Cardiac muscle cell (in vitro differentiated cells and primary cell): ENCODE measurements around the gene CLEC2B. TPM values are rescaled to one million over a fixed set of nuclear protein-coding genes. Genes with fewer than 3 reads are reported as not detected.

ENCODE experiments used
- DNase-seq, 2 donors: peaks; one replicate each; pipeline versions ENCODE4 v3.0.0 to v3.0.0-alpha.2; 2010 to 2017; ENCODE audit warnings: low read depth in 1 of 2, low spot score in 1 of 2
- H3K27ac ChIP-seq: fragments of 200-600 bp; sonication (generic); 2 replicates; pipeline ENCODE4 v1.5.1; 2016
- H3K27me3 ChIP-seq: fragments of 200-600 bp; sonication (generic); 2 replicates; pipeline ENCODE4 v1.6.0; 2016; ENCODE audit warnings: control low read depth
- H3K36me3 ChIP-seq: fragments of 200-600 bp; sonication (generic); 2 replicates; pipeline ENCODE4 v1.5.1; 2016; ENCODE audit warnings: control low read depth
- H3K4me1 ChIP-seq: fragments of 200-600 bp; sonication (generic); 2 replicates; pipeline ENCODE4 v1.8.1; 2017; ENCODE audit warnings: low read depth, mild to moderate bottlenecking, mixed run types
- H3K4me3 ChIP-seq: fragments of 200-600 bp; sonication (generic); 2 replicates; pipeline ENCODE4 v1.5.1; 2016; ENCODE audit warnings: mild to moderate bottlenecking
- H3K9me3 ChIP-seq: fragments of 200-600 bp; sonication (generic); 2 replicates; pipeline ENCODE4 v1.5.1; 2017; ENCODE audit warnings: low read depth, mild to moderate bottlenecking, control low read depth
- polyA plus RNA-seq: library from polyadenylated mRNA; unstranded; fragments of >200 nt; fragmentation: Nextera tagmentation; extraction: Ambion mirVana; gene quantifications from 2 replicates; pipeline ENCODE4 v1.2.1, GENCODE V29; 2016
- total RNA-seq: library from RNA; depleted of rRNA; stranded (reverse); fragments of >200 nt; gene quantifications from 2 replicates; pipeline ENCODE4 v1.2.3, GENCODE V29; 2016
- TF ChIP-seq, protein P1 (sequence below): IDR thresholded peaks from 2 replicates; pipeline ENCODE4 v1.5.1; 2012; ENCODE audit warnings: low read depth, mild to moderate bottlenecking, low read length

CLEC2B gene
- total and polyA plus RNA-seq, 2 experiments from 2014 or later = 0.31 TPM; not detected in 1

DNA sequence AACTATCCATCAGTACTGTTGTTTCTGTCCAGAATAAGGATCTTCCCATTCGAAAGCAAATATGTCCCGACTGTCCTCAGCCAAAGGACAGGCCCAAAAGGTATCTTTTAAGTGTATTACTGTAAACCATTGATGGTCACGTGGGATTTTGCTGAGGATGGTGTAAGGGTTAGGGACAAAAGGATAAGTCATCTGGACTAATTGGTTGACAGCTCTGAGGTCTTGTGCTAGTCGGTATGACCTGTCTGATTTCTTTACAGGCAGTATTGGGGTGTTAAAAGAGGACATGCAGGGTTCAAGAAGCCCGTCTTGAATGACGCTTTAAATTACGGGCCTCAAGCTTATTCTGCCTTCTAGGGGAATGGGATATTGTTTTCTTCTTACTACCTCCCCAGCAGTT is 38.6 kb upstream of the CLEC2B start:
- H3K4me3 ChIP-seq = no peak overlapping the region
- TF ChIP-seq, protein P1, sequence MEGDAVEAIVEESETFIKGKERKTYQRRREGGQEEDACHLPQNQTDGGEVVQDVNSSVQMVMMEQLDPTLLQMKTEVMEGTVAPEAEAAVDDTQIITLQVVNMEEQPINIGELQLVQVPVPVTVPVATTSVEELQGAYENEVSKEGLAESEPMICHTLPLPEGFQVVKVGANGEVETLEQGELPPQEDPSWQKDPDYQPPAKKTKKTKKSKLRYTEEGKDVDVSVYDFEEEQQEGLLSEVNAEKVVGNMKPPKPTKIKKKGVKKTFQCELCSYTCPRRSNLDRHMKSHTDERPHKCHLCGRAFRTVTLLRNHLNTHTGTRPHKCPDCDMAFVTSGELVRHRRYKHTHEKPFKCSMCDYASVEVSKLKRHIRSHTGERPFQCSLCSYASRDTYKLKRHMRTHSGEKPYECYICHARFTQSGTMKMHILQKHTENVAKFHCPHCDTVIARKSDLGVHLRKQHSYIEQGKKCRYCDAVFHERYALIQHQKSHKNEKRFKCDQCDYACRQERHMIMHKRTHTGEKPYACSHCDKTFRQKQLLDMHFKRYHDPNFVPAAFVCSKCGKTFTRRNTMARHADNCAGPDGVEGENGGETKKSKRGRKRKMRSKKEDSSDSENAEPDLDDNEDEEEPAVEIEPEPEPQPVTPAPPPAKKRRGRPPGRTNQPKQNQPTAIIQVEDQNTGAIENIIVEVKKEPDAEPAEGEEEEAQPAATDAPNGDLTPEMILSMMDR = no peak
- no peak for DNase-seq
- H3K36me3 ChIP-seq = no peaks in the 10 kb centered on the region
- H3K27me3 ChIP-seq = no peaks in the 10 kb centered on the region
- no peak overlapping the region for H3K27ac ChIP-seq
- H3K4me1 ChIP-seq = no peaks in the 10 kb centered on the region
- H3K9me3 ChIP-seq = no peaks in the 10 kb centered on the region

DNA sequence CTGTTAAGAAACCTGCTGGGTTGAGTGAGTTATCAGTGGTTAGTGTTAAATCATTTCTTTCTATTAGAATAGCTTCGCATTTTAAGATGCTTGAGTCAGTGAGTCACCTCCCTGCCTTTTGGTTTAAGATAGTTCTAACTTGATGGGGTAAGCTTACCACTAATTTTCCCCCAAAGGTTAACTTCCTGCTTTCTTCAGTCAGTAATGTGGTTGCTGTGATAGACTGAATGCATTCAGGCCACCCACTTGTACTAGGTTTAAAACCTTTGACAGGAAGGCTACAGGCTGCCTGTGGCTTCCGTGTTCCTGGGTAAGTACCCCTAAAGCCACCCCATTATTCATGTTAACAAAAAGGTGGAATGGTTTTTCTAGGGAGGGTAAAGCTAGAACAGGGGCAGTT is 37.7 kb upstream of the CLEC2B start:
- Histone ChIP-seq H3K4me3 (no peak overlapping the region), H3K27me3 (no peaks in the 10 kb centered on the region), H3K4me1 (no peaks in the 10 kb centered on the region), H3K36me3 (no peaks in the 10 kb centered on the region), H3K27ac (no peak overlapping the region), H3K9me3 (no peaks in the 10 kb centered on the region)
- no peak for DNase-seq
- TF ChIP-seq, protein P1 = no peak

DNA sequence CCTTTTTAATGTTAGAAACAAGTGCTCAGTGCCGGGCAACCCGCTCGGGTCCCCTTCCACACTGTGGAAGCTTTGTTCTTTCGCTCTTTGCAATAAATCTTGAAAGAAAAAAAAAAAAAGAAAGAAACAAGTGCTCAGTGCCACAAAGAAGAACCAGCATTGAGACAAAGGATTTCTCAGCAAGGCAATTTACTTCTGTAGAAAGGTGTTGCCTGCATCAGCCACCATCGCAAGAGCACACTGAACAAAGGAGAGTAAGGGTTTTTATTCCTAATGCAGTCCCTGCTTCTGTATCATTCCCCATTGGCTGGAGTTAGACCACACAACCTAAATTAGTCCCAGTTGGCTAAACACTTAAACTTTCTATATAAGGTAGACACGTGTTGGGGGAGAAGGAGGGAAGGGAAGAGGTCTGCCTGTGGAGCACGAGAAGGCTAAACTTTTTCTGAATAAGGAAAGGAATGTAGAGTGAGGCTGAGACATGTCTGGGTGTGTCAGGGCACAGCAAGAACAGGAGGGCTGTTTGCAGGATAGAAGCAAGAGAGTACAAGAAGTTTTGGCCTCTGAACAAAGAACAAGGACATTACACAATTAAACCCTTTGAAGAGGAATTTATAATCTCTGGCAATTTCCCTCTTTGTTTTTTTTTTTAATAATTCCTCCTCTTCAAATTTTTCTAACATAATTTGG is 33.5 kb upstream of the CLEC2B start:
- no peaks in the 10 kb centered on the region for H3K36me3 ChIP-seq
- no peak for DNase-seq
- H3K4me3 ChIP-seq = no peak overlapping the region
- no peak overlapping the region for H3K27ac ChIP-seq
- TF ChIP-seq, protein P1 = no peak
- H3K9me3 ChIP-seq = no peaks in the 10 kb centered on the region
- H3K27me3 ChIP-seq = no peaks in the 10 kb centered on the region
- no peaks in the 10 kb centered on the region for H3K4me1 ChIP-seq

DNA sequence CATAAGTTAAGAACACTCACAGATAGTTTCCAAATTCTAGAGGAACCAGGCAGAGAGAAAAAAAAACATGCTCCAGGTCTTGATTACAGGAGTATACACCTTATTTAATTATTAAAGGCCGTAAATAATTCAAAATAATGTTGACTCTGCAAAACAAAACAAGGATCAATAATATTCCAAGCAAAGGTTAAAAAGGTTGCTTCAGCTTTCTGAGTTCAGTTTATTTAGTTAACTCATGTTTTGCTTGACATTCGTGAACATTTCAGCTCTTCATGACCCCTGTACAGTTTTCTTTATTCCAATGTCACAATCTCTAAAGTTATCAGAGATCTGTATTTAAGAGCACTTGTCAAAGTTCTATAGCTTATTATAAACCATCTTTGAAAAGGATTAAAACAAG is 31.8 kb upstream of the CLEC2B start:
- Histone ChIP-seq H3K9me3 (no peaks in the 10 kb centered on the region), H3K27me3 (no peaks in the 10 kb centered on the region), H3K27ac (no peak overlapping the region), H3K36me3 (no peaks in the 10 kb centered on the region), H3K4me1 (no peaks in the 10 kb centered on the region), H3K4me3 (no peak overlapping the region)
- DNase-seq = no peak
- TF ChIP-seq, protein P1 = no peak

DNA sequence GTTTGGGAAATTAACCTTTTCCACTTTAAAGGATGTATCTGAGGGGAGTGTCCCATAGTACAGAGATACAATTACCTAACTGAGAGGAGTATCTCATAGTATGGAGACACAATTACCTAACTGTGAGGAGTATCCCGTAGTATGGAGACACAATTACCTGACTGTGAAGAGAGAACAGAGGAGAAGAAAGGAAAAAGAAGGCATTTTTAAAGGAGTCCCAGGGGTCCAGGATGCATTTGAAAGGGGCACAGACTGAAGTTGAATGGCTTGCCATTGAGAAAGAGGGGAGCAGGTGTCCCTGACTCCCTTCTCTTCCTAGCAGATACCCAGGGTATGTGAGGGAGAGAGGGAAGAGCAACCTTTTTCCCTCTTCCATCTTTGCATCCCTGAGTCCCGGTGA is 30.1 kb upstream of the CLEC2B start:
- no peak for DNase-seq
- TF ChIP-seq, protein P1 = no peak
- Histone ChIP-seq H3K36me3 (no peaks in the 10 kb centered on the region), H3K27ac (no peak overlapping the region), H3K4me1 (peaks cover 9% of the 10 kb centered on the region), H3K27me3 (no peaks in the 10 kb centered on the region), H3K9me3 (no peaks in the 10 kb centered on the region), H3K4me3 (no peak overlapping the region)

DNA sequence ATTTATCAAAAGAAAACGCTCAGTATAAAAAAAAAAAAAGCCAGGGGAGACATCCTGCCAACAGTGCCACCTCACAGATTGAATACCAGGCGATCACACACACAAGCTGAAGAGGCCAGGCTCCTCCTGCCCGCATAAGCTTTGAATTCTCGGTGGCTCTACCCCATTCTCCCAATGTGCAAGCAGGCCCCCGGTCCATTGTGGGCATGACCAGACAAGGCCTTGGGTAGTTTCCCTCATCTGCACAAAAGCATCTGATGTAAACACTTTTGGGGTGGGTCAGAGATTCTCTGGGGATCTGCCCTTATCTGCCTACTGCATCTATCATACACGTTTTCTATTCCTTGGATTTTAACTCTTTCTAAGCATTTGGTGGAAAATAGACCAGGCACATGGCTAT is 28.4 kb upstream of the CLEC2B start:
- no peak for DNase-seq
- Histone ChIP-seq H3K27me3 (no peaks in the 10 kb centered on the region), H3K27ac (no peak overlapping the region), H3K4me3 (no peak overlapping the region), H3K4me1 (peaks cover 9% of the 10 kb centered on the region), H3K36me3 (no peaks in the 10 kb centered on the region), H3K9me3 (no peaks in the 10 kb centered on the region)
- TF ChIP-seq, protein P1 = no peak
